SKM-1 treated with dmso at 0.1 percent for 144 hours (cell line): ENCODE measurements around the gene C1orf226.

Experiments used
- DNase-seq: peaks from one replicate; lab custom pipeline; 2025; ENCODE audit not compliant: unreplicated experiment; lab: John Stamatoyannopoulos, UW

C1orf226 gene

DNA sequence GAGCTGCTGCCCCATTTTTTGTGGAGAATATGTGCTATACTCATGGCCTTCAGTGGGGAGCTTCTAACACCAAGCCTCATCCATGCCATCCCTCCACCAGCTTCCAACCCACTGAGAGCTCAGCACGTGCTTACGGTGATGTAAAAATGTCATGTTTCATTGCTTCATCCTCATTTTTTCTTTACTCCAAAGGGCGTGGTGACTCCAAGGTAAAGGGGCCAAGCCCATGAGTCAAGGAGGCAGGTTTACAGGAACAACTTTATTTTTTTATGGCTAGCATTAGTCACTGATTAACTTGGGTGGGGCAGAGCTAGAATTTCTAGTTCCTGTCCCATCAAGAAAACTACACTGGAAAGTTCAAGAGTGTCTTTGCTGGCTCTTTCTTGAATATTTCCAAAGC is at the start of gene C1orf226:
Gene C1orf226 (plus strand): TSS at position 346 of the 400 bp plus-strand sequence. CDS start 174 bp downstream, outside the sequence.
- DNase-seq: no peak

- DNase-seq: no peak
Measured at GRCh38 chr1:162333991-162334390, 47.5 kb upstream of the C1orf226 start.

- DNase-seq: no peak
Measured at GRCh38 chr1:162335126-162335525, 46.4 kb upstream of the C1orf226 start.

DNA sequence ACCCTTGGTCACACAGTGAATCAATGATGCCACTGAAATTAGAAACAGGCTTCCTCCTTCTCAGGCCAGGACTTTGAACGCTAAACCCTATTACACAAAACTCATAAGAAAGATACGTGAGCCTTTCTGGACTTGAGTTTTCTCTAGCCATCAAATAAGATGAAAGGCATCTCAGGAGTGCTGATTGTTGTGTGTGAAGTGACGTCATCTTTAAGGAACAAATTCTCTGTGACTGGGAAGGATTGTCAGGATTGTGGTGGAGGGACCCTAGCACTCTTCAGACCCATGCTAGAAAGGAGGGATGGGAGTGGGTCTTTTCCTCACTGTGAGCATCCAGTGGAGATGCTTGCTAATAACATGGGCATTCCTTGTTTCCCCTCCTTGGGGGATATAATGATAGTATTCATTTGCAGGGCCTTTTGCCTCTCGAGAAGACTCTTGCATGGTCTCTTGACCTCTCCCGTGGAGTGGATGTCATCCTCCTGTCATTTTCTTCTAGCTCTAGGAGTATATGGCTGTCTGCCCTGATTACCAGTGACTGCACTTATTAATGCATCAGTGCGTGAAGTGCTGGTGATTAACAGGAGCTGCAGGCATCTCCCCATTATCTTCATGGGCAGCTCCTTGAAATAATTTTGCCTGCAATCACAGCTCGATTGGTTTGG is 44.8 kb upstream of the C1orf226 start:
- DNase-seq: no peak

DNA sequence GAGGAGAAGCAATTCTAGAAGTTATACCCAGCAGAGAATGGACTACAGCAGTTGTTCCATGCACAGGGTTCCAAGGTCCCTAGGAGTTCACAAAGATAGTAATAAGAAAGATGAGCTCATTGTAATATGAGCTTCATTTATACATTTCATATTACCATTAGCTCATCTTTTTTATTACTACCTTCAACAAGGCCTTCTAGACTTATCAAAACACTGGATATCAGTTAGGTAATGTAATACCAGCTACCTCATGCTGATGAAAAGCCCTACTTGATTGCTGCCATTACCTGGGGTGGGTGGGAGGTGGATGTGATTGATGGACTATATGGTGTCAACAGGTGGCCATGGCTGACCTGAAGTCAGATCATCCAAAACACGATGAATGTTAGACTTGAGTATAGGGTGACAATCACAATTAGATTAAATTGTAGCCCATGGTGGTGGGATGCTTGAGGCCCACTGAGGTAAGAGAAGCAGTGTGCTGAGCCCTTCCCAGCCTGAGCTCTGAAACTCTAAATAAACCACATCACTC is 39.0 kb upstream of the C1orf226 start:
- no peak for DNase-seq

DNA sequence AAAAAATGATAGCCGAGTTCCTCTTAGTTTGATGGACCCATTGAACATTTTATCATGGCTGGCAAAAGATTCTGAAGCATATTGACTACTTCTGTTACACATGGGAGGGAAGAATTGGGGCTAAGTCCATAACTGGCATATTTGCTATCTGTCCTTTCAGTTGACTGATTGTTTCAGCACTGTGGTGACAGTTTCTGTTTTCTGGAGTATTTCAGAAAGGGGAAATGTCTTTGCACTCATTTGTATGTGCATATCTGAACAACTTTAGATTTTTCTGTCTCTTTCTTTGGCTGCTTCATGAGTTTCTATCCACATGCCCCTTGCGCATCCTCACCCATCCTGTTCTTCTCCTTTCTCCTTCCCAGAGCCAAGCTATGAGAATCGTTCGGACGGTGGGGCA is 38.1 kb upstream of the C1orf226 start:
- no peak for DNase-seq

DNA sequence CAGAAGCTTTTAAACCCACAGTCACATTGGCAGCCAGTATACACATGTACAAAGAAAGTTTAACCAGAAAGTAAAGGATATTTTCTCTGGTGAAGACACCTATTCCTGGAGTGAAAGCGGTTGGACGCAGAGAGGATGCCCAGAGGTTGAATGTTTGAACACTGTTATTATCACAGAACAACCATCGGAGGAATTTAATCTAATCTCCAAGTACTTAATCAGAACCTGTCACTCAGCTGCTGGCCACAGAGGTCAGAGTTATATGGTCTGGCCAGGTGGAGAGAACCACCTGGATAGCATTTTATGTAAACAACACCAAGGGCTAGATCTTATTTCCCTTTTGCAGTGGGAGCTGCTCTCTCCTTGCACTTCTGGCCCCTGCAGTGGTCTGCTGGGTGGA is 34.2 kb upstream of the C1orf226 start:
- DNase-seq: no peak

DNA sequence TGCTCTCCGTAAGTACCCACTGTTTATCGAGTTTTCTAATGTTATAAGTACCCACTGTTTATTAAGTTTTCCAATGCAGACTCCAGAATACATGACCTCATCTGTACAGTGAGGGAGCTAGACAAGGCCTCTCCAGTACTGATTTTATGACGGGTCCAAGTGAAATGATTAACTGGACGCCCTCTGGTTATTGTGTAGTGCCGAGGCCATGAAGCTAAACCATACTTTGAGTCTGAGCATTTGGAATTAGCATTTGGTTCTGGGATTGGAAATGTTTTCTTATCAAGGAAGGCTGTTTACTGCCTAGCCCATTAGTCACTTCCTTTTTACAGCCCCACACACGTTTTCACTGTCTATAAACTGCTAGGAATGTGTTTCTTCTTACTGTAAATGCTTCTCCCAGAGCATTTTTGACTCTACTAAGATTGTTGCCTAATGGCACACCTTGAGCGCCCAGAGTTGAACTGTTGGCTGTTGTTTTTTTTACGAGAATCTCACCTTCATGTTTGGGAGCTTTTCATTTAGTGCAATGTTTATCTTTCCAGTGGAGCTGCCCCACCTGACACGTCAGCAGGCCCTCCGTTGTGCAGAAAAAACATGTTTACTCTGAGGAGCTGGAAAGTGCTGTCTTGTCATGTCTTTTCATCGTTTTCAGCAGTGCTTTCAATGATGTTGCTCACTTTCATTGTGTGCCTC is 31.7 kb upstream of the C1orf226 start:
- no peak for DNase-seq

DNA sequence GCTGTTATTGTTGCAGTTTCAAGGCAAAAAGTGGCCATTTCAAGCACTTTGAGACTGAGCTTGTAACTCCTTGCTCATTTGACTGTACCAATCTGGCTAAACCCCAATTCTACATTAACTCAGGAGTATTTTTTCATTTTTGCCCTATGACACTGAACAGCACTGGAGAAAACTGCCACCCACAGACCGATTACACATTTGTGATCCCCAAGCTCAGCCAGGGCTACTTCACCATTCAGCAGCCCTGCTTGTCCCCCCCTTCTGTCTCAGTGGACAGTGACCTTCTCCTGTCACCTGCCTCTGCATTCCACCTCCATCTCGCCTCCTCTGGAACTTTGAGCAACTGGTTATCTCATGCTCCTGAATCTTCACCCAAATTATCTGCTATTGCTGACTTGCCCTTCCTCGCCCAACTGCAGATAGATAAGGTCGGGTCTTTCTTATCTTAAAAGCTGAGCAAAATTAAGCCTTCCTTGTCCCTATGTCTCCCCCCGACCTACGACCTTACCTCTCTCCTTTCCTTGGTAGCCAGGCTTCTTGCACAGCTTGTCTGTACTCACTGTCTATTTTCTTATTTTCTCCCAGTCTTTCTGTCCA is 30.2 kb upstream of the C1orf226 start:
- DNase-seq: no peak

- peak; percentile 60 for DNase-seq
Measured at GRCh38 chr1:162351874-162352273, 29.7 kb upstream of the C1orf226 start.

DNA sequence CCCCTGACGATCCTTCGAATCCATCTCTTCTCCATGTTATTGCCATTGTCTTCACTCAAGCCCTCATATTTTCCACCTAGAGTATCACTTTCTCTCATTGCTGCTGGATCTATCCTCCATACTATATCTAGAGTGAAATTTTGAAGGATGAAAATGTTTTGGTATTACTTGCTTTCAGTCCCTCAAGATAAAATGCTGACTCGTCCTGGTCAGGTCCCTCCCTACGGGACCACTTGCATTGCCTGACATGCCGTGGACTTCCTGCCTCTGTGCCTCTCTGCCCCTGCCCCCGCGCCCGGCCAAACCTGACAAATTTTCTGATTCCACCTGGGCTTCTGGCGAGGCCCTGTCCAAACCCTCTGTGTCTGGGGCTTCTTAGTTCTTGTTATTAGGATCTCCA is 28.4 kb upstream of the C1orf226 start:
- DNase-seq: no peak

- no peak for DNase-seq
Measured at GRCh38 chr1:162353702-162354101, 27.8 kb upstream of the C1orf226 start.

DNA sequence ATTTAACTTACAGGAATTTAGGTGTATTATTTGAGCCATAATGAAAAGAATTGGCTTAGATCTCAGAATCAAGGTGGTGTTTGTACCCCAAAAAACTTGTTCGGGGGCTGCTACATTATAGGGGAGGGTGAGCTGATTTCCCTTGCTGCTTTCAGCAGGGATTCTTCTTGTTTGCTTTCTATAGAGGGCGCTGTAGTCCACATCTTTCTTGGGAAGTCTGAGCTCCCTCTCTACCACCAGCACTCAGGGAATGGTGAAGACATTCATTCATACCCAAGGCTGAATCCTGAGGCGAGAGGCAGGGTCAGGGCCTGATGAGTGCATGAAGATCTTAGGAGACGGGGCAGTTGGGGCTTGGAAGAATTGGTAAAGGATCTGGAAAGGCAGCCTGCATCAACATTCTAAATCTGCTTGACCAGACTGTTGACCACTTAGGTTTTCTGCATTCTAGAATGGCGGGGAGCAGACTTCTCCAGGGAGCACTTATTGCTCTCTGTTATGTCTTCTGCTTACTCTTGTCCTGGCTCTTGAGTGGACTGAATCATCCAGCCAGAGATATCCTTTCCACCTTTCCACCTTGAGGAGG is 23.8 kb upstream of the C1orf226 start:
- peak; percentile 28 for DNase-seq

GRCh38 chr1:162358928-162359327 is 22.6 kb upstream of the C1orf226 start:
- no peak for DNase-seq

- no peak for DNase-seq
Measured at GRCh38 chr1:162359523-162360236, 21.8 kb upstream of the C1orf226 start.

GRCh38 chr1:162360237-162360873 is 21.2 kb upstream of the C1orf226 start:
- DNase-seq: no peak

DNA sequence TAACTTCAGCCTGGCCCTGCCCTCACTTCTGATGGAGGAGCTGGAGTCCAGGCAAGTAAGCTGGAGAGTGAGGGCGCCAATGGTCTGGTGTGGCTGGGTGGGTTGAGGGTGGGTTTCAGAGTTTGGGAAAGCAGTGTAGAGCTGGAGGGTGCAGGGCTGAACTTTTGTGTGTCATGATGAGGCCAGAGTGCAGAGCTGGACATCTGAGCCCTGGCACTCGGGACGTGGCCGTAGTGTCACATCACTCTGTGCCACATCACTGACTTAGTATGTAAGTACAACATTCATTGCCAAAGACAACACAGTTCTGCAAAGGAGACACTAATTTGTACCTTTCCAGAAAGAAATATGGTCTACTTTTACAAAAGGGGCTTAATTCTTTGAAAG is 20.7 kb upstream of the C1orf226 start:
- no peak for DNase-seq

- no peak for DNase-seq
Measured at GRCh38 chr1:162361349-162361748, 20.2 kb upstream of the C1orf226 start.

DNA sequence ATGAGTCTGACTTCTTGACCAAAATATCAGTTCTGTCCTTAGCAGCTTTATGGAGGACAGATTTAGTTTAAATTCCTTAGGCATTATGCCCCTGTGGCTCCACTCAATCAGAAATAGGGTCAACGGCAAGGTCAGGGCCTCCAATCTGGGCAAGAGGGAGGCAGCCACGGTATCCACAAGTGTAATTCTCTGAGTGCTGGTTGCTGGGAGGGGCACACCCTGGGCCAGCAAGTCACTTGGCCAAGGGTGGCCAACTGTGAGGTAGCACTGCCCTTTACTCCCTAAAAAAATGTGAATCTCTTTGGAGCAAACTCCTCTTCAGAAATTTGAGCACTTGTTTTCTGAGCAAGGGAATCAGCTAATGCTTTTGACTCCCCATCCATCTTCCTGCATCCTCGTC is 17.7 kb upstream of the C1orf226 start:
- no peak for DNase-seq

GRCh38 chr1:162364498-162364897 is 17.0 kb upstream of the C1orf226 start:
- DNase-seq: no peak
